ENCODE results near the gene ARPIN.

The ARPIN gene

GRCh38 chr15:89845305-89845893 lies 67.4 kb downstream of the ARPIN start:
- DNase-seq (ENCODE audit: extremely low read depth in 1 of 2, low read depth in 1 of 2), result no peak
